ENCODE results near the gene POU2F2. TPM values are rescaled to one million over a fixed set of nuclear protein-coding genes. Genes with fewer than 3 reads are reported as not detected.

POU2F2 gene
- total and polyA plus RNA-seq, 3 donors from 2014 or later: 9.4 to 20.6 (median 13.2) TPM

- WGBS, 2 donors: 44 to 67% methylated on average over 20 of the region's 20 CpGs
- intact Hi-C loops (cut with DNase I; ENCODE audit: low total_unique reads): no loop called here
- H3K27ac ChIP-seq: no peak overlapping the region
- no peaks in the 10 kb centered on the region for H3K36me3 ChIP-seq (ENCODE audit: low read depth, missing control alignments)
- no peaks in the 10 kb centered on the region for H3K9me3 ChIP-seq
- H3K4me3 ChIP-seq: no peak overlapping the region
- H3K4me1 ChIP-seq: no peaks in the 10 kb centered on the region
- TF ChIP-seq CTCF (IDR thresholded peaks at IDR 0.05) (no peak), POLR2A (IDR thresholded peaks at IDR 0.05) (no peak)
- H3K27me3 ChIP-seq: no peaks in the 10 kb centered on the region
- no peak for DNase-seq
These were observed 21.6 kb upstream of the POU2F2 start for GRCh38 chr19:42153672-42154433.

DNA sequence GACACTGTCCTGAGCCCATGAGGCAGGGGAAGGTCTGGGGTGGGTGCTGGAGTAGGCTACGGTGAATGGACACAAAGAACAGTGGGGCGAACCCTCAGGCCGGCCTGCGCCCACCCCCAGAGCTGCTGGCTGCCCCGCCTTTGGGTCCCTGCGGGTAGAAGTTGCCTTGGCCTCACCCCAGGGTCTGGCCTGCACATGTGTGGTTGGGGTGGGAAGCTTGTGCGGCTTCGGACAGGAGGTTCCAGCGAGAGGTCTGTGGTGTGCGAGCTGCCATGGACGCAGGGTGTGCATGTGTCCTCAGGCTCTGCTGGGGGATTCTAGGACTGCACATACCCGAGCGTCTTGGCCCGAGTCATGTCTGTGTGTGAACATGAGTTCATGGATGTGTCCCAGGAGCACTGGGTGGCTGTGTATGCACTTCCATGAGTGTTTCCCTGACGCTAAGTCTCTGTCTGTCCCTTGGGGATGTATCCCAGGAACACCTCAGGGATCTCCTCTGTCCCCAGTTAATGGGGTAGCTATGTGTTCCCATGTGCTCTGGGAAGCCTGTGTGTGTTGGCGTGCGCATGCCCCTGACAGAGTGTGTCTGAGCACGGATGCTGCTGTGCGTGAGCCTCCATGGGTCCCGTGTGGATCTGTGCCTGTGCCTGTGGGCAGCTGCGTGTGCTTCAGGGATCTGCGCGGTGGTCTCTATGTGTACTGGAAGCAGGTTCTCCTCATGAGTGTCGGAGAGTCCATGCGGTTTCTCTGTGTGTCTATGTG, 20.8 kb upstream of the POU2F2 start:
- Histone ChIP-seq H3K36me3 (ENCODE audit: low read depth, missing control alignments) (no peaks in the 10 kb centered on the region), H3K4me1 (no peaks in the 10 kb centered on the region), H3K27me3 (no peaks in the 10 kb centered on the region), H3K4me3 (no peak overlapping the region), H3K9me3 (no peaks in the 10 kb centered on the region), H3K27ac (no peak overlapping the region)
- TF ChIP-seq POLR2A (IDR thresholded peaks at IDR 0.05): no peak
- no peak for TF ChIP-seq CTCF (IDR thresholded peaks at IDR 0.05)
- WGBS, 2 donors: 87 to 92% methylated on average over 23 to 25 of the region's 25 CpGs
- intact Hi-C loops (cut with DNase I; ENCODE audit: low total_unique reads): no loop called here
- no peak for DNase-seq

DNA sequence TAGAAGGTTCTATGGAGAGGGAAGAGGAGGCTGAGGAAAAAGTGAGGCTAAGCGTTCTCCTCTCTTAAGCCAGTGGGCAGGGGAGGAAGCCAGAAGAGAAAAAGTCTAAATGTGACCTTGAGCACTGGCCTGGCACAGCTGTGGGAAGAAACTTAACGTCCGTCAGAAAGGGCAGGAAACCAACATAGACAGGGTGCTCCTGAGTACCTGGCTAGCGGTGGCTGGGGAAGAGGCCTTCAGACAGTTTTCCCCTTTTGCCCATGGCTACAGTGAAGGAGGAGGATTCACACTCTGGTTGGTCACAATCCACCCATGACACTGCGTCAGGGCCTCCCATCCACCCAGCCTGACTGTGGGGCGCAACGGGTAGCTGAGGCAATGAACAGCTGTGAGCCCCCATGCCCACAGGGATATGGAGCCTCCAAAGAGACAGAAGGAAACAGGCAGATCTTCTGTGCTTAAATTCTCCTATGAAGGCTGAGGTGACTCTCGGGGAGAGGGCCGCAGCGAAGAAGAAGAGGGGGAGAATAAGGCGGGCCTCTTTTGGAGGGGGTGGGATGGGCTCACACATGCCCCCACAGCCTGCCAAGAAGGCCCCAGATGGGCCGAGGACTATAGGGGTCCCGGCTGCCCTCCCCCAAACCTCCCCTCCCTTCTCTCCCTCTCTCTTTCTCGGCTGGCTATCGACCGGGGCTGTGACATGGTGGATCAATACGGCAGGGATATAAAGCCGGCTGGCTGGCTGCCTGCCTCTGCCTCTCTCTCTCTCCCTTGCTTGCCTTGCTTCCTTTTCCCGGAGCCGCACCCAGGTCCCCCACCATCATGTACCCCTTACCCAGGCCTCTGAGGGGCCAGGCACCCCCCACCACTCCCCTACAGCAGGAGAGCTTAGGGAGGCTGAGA, 19.8 kb upstream of the POU2F2 start:
- 59 to 61% methylated on average over 20 of the region's 20 CpGs for WGBS, 2 donors
- DNase-seq: no peak
- Histone ChIP-seq H3K9me3 (no peaks in the 10 kb centered on the region), H3K36me3 (ENCODE audit: low read depth, missing control alignments) (no peaks in the 10 kb centered on the region), H3K27me3 (no peaks in the 10 kb centered on the region), H3K4me3 (no peak overlapping the region), H3K4me1 (no peaks in the 10 kb centered on the region), H3K27ac (no peak overlapping the region)
- TF ChIP-seq POLR2A (IDR thresholded peaks at IDR 0.05) (no peak), CTCF (IDR thresholded peaks at IDR 0.05) (no peak)
- intact Hi-C loops (cut with DNase I; ENCODE audit: low total_unique reads): no loop called here

DNA sequence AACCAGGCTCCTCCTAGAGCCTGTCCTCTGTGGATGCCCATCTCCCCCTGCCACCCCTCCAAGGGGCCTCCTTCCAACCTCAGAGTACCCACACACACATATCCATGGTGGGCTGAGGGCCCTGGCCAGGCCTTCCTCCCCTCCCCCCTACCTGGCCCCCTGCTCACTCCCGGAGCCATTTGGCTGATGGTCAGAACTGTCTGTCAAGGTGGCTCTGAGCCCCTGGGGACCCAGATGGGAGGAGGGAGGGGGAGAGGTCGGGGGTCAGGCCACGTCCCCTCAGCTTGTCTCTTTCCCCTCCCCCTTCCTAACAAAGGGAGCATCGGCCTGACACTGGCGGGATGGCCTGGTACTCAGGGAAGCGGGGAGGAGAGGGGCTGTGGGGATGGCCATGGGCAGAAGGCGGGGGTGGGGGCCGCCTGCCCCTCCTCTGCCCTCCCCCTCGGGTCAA, 18.7 kb upstream of the POU2F2 start:
- H3K36me3 ChIP-seq (ENCODE audit: low read depth, missing control alignments): no peaks in the 10 kb centered on the region
- no peaks in the 10 kb centered on the region for H3K4me1 ChIP-seq
- intact Hi-C loops (cut with DNase I; ENCODE audit: low total_unique reads): no loop called here
- H3K27me3 ChIP-seq: no peaks in the 10 kb centered on the region
- no peaks in the 10 kb centered on the region for H3K9me3 ChIP-seq
- H3K27ac ChIP-seq: no peak overlapping the region
- no peak for DNase-seq
- WGBS, 2 donors: 41 to 48% methylated on average over 6 to 9 of the region's 9 CpGs
- TF ChIP-seq POLR2A (IDR thresholded peaks at IDR 0.05) (no peak), CTCF (IDR thresholded peaks at IDR 0.05) (no peak)
- no peak overlapping the region for H3K4me3 ChIP-seq
